ENCODE data around the gene SEL1L3. TPM values are rescaled to one million over a fixed set of nuclear protein-coding genes. Genes with fewer than 3 reads are reported as not detected.
"Not testable (repeated sequence)": the region's sequence is repeated elsewhere in the genome, so short reads cannot be mapped to it uniquely, and the experiment has no call there.

The SEL1L3 gene
- total RNA-seq, 2 donors from 2014 or later = 14.9 to 24.5 TPM

- H3K36me3 Mint-ChIP-seq (ENCODE audit: low read depth) = no peaks in the 10 kb centered on the region
- Histone ChIP-seq H3K9ac (ENCODE audit: extremely low read depth, low read length, poor library complexity, severe bottlenecking) (no peak overlapping the region), H3K36me3 (ENCODE audit: control insufficient read depth, insufficient read depth, low read length) (no peaks in the 10 kb centered on the region), H3K27ac (ENCODE audit: low read depth, low read length) (no peak overlapping the region), H3K27me3 (ENCODE audit: control insufficient read depth, insufficient read depth, low read length, poor library complexity, severe bottlenecking) (no peaks in the 10 kb centered on the region), H3K9me3 (ENCODE audit: control insufficient read depth, low read length) (no peaks in the 10 kb centered on the region), H3K4me1 (ENCODE audit: control insufficient read depth, insufficient read depth, low read length) (no peaks in the 10 kb centered on the region), H3K4me3 (ENCODE audit: low read length) (no peak overlapping the region)
- H3K27me3 Mint-ChIP-seq (ENCODE audit: insufficient read depth) = peaks cover 6% of the 10 kb centered on the region
- no peak for DNase-seq
- 93 to 96% methylated on average over 11 to 13 of the region's 13 CpGs for WGBS, 2 experiments (ENCODE audit: insufficient coverage in 1 of 2, insufficient read length in 1 of 2)
- no peak for TF ChIP-seq CTCF (conservative IDR thresholded peaks at IDR 0.05)
- no peaks in the 10 kb centered on the region for H3K9me3 Mint-ChIP-seq
- H3K4me1 Mint-ChIP-seq = peaks cover 3% of the 10 kb centered on the region
- no peak overlapping the region for H3K4me3 Mint-ChIP-seq
- no peak overlapping the region for H3K27ac Mint-ChIP-seq
Measured at GRCh38 chr4:25872851-25873631, 10.3 kb upstream of the SEL1L3 start.

- Histone ChIP-seq H3K9me3 (ENCODE audit: control insufficient read depth, low read length) (no peaks in the 10 kb centered on the region), H3K27ac (ENCODE audit: low read depth, low read length) (no peak overlapping the region), H3K9ac (ENCODE audit: extremely low read depth, low read length, poor library complexity, severe bottlenecking) (no peak overlapping the region), H3K4me3 (ENCODE audit: low read length) (no peak overlapping the region), H3K36me3 (ENCODE audit: control insufficient read depth, insufficient read depth, low read length) (no peaks in the 10 kb centered on the region), H3K27me3 (ENCODE audit: control insufficient read depth, insufficient read depth, low read length, poor library complexity, severe bottlenecking) (peaks cover 9% of the 10 kb centered on the region), H3K4me1 (ENCODE audit: control insufficient read depth, insufficient read depth, low read length) (no peaks in the 10 kb centered on the region)
- H3K27ac Mint-ChIP-seq = no peak overlapping the region
- 94% methylated on average over 2 of the region's 2 CpGs; no CpG with 5 or more reads in 1 of the 2 experiments for WGBS, 2 experiments (ENCODE audit: insufficient coverage in 1 of 2, insufficient read length in 1 of 2)
- H3K36me3 Mint-ChIP-seq (ENCODE audit: low read depth) = no peaks in the 10 kb centered on the region
- H3K4me3 Mint-ChIP-seq = no peak overlapping the region
- peaks cover 7% of the 10 kb centered on the region for H3K4me1 Mint-ChIP-seq
- no peak for TF ChIP-seq CTCF (conservative IDR thresholded peaks at IDR 0.05)
- no peaks in the 10 kb centered on the region for H3K9me3 Mint-ChIP-seq
- DNase-seq = no peak
- peaks cover 16% of the 10 kb centered on the region for H3K27me3 Mint-ChIP-seq (ENCODE audit: insufficient read depth)
Measured at GRCh38 chr4:25870081-25870480, 7.3 kb upstream of the SEL1L3 start.

GRCh38 chr4:25867781-25868294, 5.0 kb upstream of the SEL1L3 start:
- H3K9me3 ChIP-seq (ENCODE audit: control insufficient read depth, low read length) = no peaks in the 10 kb centered on the region
- no peaks in the 10 kb centered on the region for H3K36me3 Mint-ChIP-seq (ENCODE audit: low read depth)
- H3K27ac ChIP-seq (ENCODE audit: low read depth, low read length) = no peak overlapping the region
- DNase-seq = no peak
- no peak for TF ChIP-seq CTCF (conservative IDR thresholded peaks at IDR 0.05)
- WGBS, 2 experiments (ENCODE audit: insufficient coverage in 1 of 2, insufficient read length in 1 of 2) = 86 to 90% methylated on average over 4 to 6 of the region's 6 CpGs
- H3K9me3 Mint-ChIP-seq = no peaks in the 10 kb centered on the region
- peaks cover 6% of the 10 kb centered on the region for H3K4me1 Mint-ChIP-seq
- H3K4me3 Mint-ChIP-seq = no peak overlapping the region
- no peaks in the 10 kb centered on the region for H3K4me1 ChIP-seq (ENCODE audit: control insufficient read depth, insufficient read depth, low read length)
- H3K4me3 ChIP-seq (ENCODE audit: low read length) = no peak overlapping the region
- no peak overlapping the region for H3K27ac Mint-ChIP-seq
- H3K27me3 Mint-ChIP-seq (ENCODE audit: insufficient read depth) = peaks cover 32% of the 10 kb centered on the region
- no peaks in the 10 kb centered on the region for H3K36me3 ChIP-seq (ENCODE audit: control insufficient read depth, insufficient read depth, low read length)
- no peak overlapping the region for H3K9ac ChIP-seq (ENCODE audit: extremely low read depth, low read length, poor library complexity, severe bottlenecking)
- H3K27me3 ChIP-seq (ENCODE audit: control insufficient read depth, insufficient read depth, low read length, poor library complexity, severe bottlenecking) = peaks cover 29% of the 10 kb centered on the region

GRCh38 chr4:25866401-25866800, 3.6 kb upstream of the SEL1L3 start:
- peaks cover 10% of the 10 kb centered on the region for H3K4me1 Mint-ChIP-seq

More at GRCh38 chr4:25866401-25866800, 3.6 kb upstream of the SEL1L3 start:
- not testable (repeated sequence) for H3K4me1 ChIP-seq (ENCODE audit: control insufficient read depth, insufficient read depth, low read length); H3K9me3 ChIP-seq (ENCODE audit: control insufficient read depth, low read length); H3K4me3 ChIP-seq (ENCODE audit: low read length); H3K27ac Mint-ChIP-seq; DNase-seq; H3K9ac ChIP-seq (ENCODE audit: extremely low read depth, low read length, poor library complexity, severe bottlenecking); H3K9me3 Mint-ChIP-seq; H3K27ac ChIP-seq (ENCODE audit: low read depth, low read length); H3K36me3 ChIP-seq (ENCODE audit: control insufficient read depth, insufficient read depth, low read length); H3K36me3 Mint-ChIP-seq (ENCODE audit: low read depth); H3K4me3 Mint-ChIP-seq
- H3K27me3 ChIP-seq (ENCODE audit: control insufficient read depth, insufficient read depth, low read length, poor library complexity, severe bottlenecking) = peaks cover 36% of the 10 kb centered on the region
- WGBS, 2 experiments (ENCODE audit: insufficient coverage in 1 of 2, insufficient read length in 1 of 2) = 90 to 94% methylated on average over 3 to 4 of the region's 4 CpGs
- H3K27me3 Mint-ChIP-seq (ENCODE audit: insufficient read depth) = peaks cover 42% of the 10 kb centered on the region

All from endodermal cell (in vitro differentiated cells).